ENCODE measurements around the gene CFB. TPM values are rescaled to one million over a fixed set of nuclear protein-coding genes. Genes with fewer than 3 reads are reported as not detected.

Gene CFB
- total and polyA plus RNA-seq, 2 of the 4 experiments (the other 2 are of a cell fraction) = 1.8 to 6.1 TPM

GRCh38 chr6:31940256-31940664 lies 5.6 kb upstream of the CFB start:
- H2AK9ac ChIP-seq (replicated peaks; ENCODE audit: low read depth, low read length, poor library complexity) = peak overlapping the region; percentile 21
- peaks cover 11% of the 10 kb centered on the region for H3K4me1 ChIP-seq (ENCODE audit: control insufficient read depth, insufficient read depth, low read length)
- no peak overlapping the region; the same call in 1 of the 2 replicates for H3K9ac ChIP-seq (ENCODE audit: low read depth, low read length)
- H4K91ac ChIP-seq (ENCODE audit: insufficient read depth, low read depth, low read length) = no peak overlapping the region
- H3K9me3 ChIP-seq (ENCODE audit: control insufficient read depth, insufficient read depth, low read length) = no peaks in the 10 kb centered on the region
- no peaks in the 10 kb centered on the region for H4K20me1 ChIP-seq (ENCODE audit: insufficient read depth, low read length)
- H3K79me1 ChIP-seq (ENCODE audit: low read depth in 1 of 2, low read length in 2 of 2) = no peaks in the 10 kb centered on the region
- no peak overlapping the region for H3K4me3 ChIP-seq (ENCODE audit: insufficient read depth, low read depth, low read length)
- BruUV-seq (replicated peaks) = no TSS peak
- H3K56ac ChIP-seq (ENCODE audit: extremely low read depth, insufficient read depth, low read length) = no peak overlapping the region; the same call in 1 of the 2 replicates
- dilution Hi-C loops (cut with HindIII; ENCODE audit: low sequenced_read_pairs, unreplicated experiment) = no loop called here
- no peaks in the 10 kb centered on the region for H3K36me3 ChIP-seq (ENCODE audit: control insufficient read depth, insufficient read depth, low read length)
- no CpG with 5 or more reads among the region's 6 CpGs for WGBS, 2 experiments (ENCODE audit: extremely low coverage in 2 of 2, insufficient read length in 1 of 2)
- H2BK15ac ChIP-seq (ENCODE audit: low read depth, low read length) = no peak overlapping the region
- DNase-seq (peak; percentile 55), ATAC-seq (ENCODE audit: low read depth) (peak; percentile 76)
- POLR2A ChIA-PET (ENCODE audit: unreplicated experiment) = no interaction called here
- in situ Hi-C loops (cut with MboI; ENCODE audit: low sequenced_read_pairs) = loop anchor here (10.0 kb wide), 1 partner anchor 255 kb away; the partner anchor contains the start of gene LY6G5C
- H2AFZ ChIP-seq (replicated peaks; ENCODE audit: low read length, poor library complexity) = peak overlapping the region; percentile 70
- H3K23ac ChIP-seq (ENCODE audit: low read depth, low read length) = 0 out of 2 replicates have a peak overlapping the region, but pooled peaks have one; percentile 66
- intact Hi-C loops (cut with micrococcal nuclease) = loop anchor here (2.0 kb wide), 1 partner anchor 13 kb away; the partner anchor contains the start of gene C2
- no peak overlapping the region for H3K27ac ChIP-seq (ENCODE audit: insufficient read depth, low read length)
- no peak overlapping the region for H2BK20ac ChIP-seq (ENCODE audit: low read depth, low read length)
- H4K5ac ChIP-seq (ENCODE audit: low read depth, low read length) = peak overlapping the region; percentile 8; the same call in 1 of the 2 replicates
- CTCF ChIA-PET = interaction anchor here (0.6 to 1.3 kb wide), 5 partner anchors 12 to 144 kb away, joined by 3 to 5 read pairs (median 3); no protein-coding TSS in a partner anchor
- no peaks in the 10 kb centered on the region for H3K27me3 ChIP-seq (ENCODE audit: control insufficient read depth, insufficient read depth, low read length)
- H4K8ac ChIP-seq (ENCODE audit: low read depth in 2 of 2, low read length in 2 of 2) = 0 out of 4 replicates have a peak overlapping the region, but pooled peaks of 1 of the 2 experiments have one; percentile 11
- no peaks in the 10 kb centered on the region for H3K9me1 ChIP-seq (ENCODE audit: insufficient read depth, low read length)
- no peak overlapping the region for H2BK120ac ChIP-seq (ENCODE audit: low read depth, low read length)
- H3K4ac ChIP-seq (ENCODE audit: low read depth, low read length) = peak overlapping the region; percentile 27; the same call in 1 of the 2 replicates
- no peak overlapping the region for H3K18ac ChIP-seq (ENCODE audit: low read depth, low read length)
- peak overlapping the region; percentile 40 for H3K4me2 ChIP-seq (ENCODE audit: low read depth, low read length)
- H3K14ac ChIP-seq (replicated peaks; ENCODE audit: low read depth, low read length) = peak overlapping the region; percentile 76; the same call in 1 of the 2 replicates
- H2BK5ac ChIP-seq (ENCODE audit: low read depth, low read length, poor library complexity, severe bottlenecking) = peak overlapping the region; percentile 4
- TF ChIP-seq MXI1 (IDR thresholded peaks at IDR 0.05; ENCODE audit: borderline replicate concordance, low read depth, low read length) (no peak), SMC3 (IDR thresholded peaks at IDR 0.05; ENCODE audit: low read depth, low read length) (no peak), USF2 (IDR thresholded peaks at IDR 0.05; ENCODE audit: low read depth, low read length) (no peak), BHLHE40 (IDR thresholded peaks at IDR 0.05; ENCODE audit: low read depth, low read length) (no peak), RFX5 (IDR thresholded peaks at IDR 0.05; ENCODE audit: low read depth, low read length) (no peak), CTCF (conservative IDR thresholded peaks at IDR 0.05; ENCODE audit: low read depth, low read length) (no peak), RAD21 (IDR thresholded peaks at IDR 0.05; ENCODE audit: low read length) (no peak), MAFK (IDR thresholded peaks at IDR 0.05; ENCODE audit: low read depth, low read length) (no peak), ELK1 (IDR thresholded peaks at IDR 0.05; ENCODE audit: borderline replicate concordance, low read depth, low read length) (no peak), POLR2A (IDR thresholded peaks at IDR 0.05; ENCODE audit: low read depth, low read length) (no peak), CHD1 (IDR thresholded peaks at IDR 0.05; ENCODE audit: low read depth, low read length) (no peak), NFE2L2 (IDR thresholded peaks at IDR 0.05; ENCODE audit: low read depth, low read length) (no peak), RCOR1 (IDR thresholded peaks at IDR 0.05; ENCODE audit: insufficient replicate concordance, low read length) (no peak), MAZ (IDR thresholded peaks at IDR 0.05; ENCODE audit: borderline replicate concordance, low read depth, low read length) (no peak), CEBPB (IDR thresholded peaks at IDR 0.05; ENCODE audit: low read depth, low read length) (no peak), FOS (IDR thresholded peaks at IDR 0.05; ENCODE audit: low read depth, low read length) (no peak)
- H2AK5ac ChIP-seq (ENCODE audit: low read depth, low read length) = no peak overlapping the region

All from IMR-90 (cell line).